Medulla oblongata (tissue), 1 donor: ENCODE data around the gene PTPRQ.

Experiments
- DNase-seq: peaks from one replicate; pipeline ENCODE4 v3.0.0-alpha.2; 2015; ENCODE audit errors: extremely low spot score

PTPRQ gene

DNA sequence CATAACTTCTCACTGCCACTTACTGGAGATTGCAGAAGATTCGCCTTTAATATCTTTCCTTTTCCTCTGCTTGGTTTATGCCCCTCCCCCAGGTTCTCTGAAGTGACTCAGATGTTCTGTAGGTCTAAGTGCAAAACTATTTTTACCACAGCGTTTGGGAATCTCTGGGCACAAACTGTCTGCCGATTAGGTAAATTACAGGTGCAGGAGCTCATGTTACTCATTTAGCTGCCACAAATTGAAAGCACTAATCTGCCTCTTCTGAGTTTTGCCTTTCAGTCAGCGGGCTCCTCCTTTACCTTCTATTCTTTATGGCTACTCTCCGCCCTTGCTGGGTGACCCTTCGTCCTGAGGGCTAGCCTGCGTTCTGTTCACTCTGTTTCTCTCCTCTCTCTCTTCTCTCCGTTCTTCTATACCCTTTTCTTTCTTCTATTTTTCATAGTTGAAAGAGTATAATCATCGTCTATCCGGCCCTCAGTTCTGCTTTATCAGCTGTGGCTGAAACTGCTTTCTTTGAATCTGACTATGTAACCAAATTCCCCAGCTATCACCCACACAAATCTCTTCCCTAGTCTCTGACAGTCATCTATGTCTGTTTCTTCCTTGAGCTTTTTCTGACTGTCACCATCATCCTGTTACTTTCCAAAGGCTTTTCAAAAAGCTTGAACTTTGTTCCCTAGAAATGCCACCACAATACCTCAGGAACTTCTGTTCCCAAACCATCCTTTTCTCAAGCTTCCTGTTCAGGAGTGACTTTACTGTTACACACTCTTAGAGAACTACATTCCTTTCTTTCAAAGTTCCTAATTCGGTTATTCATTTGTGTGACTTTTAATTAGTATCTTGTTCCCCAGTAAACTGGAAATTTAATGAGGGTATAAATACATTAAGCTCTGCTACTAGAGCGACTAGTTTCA is 259.1 kb downstream of the PTPRQ start:
- DNase-seq = no peak

- DNase-seq = no peak
These were observed 260.4 kb downstream of the PTPRQ start for GRCh38 chr12:80704420-80704819.

DNA sequence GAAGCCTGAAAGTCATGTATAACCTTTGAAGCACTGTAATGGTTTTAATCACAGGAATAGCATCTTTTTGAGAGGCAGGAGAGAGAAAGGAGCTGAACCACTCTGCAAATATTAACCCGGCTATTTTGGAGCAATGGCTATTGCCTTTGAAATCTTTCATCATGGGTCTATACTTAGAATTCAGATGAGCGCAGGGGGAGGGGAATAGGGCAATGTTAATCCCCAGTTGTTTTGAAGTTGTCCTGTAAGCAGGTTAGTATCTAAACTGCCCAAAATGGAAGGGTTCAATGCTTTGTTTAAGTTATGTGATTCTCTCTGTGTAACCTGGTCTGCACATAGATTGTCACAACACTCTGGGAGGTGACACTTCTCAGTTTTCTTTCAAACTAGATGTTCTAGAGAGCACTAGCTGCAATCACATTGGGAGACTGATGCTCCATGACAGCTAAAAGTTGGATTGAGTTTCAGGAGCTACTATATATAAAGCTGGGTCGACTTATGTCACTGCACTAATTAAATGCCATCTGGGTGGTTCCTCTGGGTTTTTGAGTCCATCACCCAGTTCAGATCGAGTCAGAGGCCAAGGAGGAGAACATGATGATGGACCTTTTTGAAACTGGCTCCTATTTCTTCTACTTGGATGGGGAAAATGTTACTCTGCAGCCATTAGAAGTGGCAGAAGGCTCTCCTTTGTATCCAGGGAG is 263.2 kb downstream of the PTPRQ start, which contains the start of gene MYF6:
Gene MYF6, plus strand, starts transcription at position 509 of the 704 bp plus-strand sequence. Its CDS starts 86 bp downstream, at position 595.
- no peak for DNase-seq

- no peak for DNase-seq
These were observed 263.8 kb downstream of the PTPRQ start for GRCh38 chr12:80707830-80708258.

GRCh38 chr12:80708259-80708974 is 264.4 kb downstream of the PTPRQ start:
- no peak for DNase-seq

DNA sequence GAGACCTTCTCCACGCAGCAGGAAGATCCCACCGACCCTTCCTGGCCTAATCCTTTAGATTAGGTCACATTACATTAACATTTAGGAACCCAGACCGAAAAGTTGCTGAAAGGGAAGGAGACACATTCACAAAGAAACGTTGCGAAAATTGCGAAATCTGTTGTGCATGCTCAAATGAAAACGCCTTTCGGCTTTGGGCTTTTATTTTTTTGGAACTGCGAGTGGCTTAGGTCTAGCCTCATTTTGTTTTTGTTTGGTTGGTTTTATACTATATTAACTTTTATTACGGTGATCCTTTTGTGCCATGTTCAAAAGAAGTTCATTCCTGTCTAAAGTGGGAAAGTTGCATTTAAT is 264.9 kb downstream of the PTPRQ start:
- DNase-seq = no peak

DNA sequence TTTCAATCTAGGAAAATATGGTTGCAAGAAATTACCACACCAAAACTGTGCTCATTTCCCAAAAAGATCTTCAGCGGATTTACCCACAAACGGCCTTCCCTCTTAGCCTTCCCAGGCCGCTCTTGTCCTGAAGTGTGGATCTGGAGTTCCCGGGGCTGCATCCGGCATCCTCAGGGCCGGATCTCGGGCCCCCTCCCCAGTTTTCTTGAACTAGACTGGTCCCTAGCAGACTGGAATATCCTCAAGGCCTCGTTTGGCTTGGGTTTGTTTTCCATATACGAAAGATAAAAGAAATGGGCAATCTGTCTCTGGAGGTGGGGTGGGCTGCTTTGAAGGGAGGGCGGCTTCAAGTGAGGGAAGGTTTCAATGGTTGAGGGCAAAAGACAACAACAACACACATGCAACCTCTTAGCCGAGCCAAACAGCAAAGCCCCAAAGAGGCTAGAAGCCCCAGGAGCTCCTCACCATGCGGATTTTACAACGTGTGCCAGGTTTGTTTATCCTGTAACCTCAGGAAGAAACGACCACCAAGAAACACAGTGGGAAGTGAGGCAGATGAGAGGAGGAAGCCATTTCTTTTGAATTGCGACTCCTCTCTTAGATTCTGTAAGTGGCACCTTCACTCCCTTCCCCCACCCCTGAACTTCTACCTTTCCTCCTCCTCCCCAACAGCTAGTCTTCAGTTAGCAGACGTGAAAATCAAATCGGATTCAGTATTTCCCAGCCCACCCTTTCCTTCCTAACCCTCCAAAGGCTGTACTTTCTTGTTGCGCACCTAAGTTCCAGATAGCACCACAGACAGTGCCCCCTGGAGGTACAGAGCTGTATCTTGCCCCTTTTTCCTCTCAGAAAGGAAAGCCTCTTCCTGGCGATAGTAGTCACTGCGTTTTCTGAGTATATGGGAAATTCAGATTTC is 266.0 kb downstream of the PTPRQ start:
- DNase-seq = no peak

- DNase-seq = no peak
These were observed 266.9 kb downstream of the PTPRQ start for GRCh38 chr12:80710727-80711449.

DNA sequence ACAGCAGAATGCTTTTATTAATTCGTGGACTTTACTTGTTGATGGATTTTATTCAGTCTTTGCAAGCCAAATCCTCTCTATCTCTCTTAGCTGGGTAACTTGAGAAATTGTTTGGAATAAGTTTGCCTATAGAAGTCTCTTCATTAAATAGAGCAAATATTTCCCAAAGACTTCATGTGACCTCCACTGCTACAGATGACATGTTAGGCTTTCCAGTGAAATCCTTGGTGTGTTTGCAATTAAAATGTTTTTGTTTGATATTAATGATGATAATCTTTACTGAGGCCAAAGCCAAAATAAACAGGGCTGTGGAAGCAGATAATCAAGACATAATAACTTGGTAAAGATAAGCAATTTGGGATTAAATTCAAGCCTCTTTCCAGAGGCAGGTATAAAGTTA is 267.8 kb downstream of the PTPRQ start:
- DNase-seq = no peak

DNA sequence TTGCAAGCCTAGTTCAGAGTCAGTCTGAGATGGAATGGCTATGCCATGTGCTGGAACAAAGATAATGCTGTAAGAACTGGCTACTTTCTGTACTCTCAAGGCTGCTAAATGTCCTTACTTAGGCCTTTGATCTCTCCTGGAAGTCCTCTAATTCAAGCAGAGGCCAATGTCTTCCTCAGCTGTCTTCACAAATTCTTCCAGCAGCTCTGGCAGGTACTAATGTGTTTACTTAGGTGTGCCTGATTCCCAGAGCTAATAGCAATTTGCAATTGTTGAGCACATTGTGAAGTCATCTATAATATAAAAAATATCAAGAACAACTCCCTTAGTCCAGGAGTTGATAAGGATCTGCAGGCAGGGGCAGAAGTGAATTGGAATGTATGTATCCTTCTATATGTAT is 268.8 kb downstream of the PTPRQ start:
- DNase-seq = no peak

- no peak for DNase-seq
These were observed 269.4 kb downstream of the PTPRQ start for GRCh38 chr12:80713419-80713818.

DNA sequence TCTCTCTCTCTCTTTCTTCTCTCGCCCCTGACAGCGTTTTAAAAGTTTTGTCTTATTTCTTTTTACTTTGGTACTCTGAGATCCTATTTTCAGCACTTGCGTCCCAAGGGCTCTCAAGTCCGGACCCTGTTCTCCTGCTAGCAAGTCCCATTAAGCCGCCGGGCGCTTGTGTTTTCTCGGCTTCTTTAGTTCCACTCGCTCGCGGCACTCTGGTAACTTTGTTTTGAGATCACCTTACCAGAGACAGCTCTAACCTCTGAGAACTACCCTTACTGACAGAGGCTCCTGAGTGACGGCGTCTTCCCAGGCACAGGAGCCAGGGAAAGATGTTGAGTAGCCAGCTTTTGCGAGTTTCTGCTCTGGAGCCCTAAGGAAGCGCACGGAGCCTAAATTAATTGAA is 270.0 kb downstream of the PTPRQ start:
- DNase-seq = no peak

DNA sequence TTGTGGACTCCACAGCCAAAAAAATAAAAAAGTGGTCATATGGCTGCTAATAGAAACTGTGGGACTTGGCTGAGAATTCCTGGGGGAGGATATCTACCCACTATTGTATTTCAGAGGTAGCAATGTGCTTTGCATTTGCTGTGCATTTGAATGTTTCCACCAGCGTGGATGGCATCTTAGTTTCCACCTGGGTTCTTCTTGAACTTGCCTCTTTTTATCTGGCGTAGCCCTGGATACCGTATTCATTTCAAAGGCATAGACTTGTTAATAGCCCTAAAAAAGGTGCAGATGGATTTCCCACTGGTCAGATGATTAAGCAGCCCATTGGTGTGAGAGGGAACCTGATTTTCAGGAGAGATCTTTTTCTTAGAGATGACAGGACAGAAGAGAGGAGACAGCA is 270.8 kb downstream of the PTPRQ start:
- no peak for DNase-seq

GRCh38 chr12:80715713-80716249 is 271.7 kb downstream of the PTPRQ start:
- no peak for DNase-seq

- DNase-seq = no peak
These were observed 272.8 kb downstream of the PTPRQ start, which contains the start of gene MYF5 for GRCh38 chr12:80716696-80717469. Gene MYF5, plus strand, starts transcription at chr12:80716912. Its CDS starts 152 bp downstream, at chr12:80717064.

DNA sequence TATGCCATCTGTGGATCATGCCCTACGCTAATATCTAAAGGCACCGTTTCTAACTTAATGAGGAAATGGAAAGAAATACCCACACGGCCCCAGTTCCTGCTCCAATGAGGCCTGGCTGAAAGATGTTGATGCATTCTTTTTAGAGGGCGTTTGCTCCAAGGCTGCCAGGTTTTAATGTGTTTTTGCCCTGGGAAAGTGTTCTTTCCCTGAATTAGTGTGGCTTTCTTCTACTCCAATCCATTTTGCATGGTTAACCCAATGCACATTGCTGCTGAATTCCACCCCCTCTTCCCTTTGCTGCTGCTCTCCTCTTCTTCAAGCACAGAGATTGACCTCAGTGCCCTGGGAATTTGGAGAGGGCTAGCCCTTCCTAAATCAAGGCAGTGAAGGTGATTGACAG is 273.8 kb downstream of the PTPRQ start:
- no peak for DNase-seq

- no peak for DNase-seq
These were observed 276.5 kb downstream of the PTPRQ start for GRCh38 chr12:80720516-80720915.

DNA sequence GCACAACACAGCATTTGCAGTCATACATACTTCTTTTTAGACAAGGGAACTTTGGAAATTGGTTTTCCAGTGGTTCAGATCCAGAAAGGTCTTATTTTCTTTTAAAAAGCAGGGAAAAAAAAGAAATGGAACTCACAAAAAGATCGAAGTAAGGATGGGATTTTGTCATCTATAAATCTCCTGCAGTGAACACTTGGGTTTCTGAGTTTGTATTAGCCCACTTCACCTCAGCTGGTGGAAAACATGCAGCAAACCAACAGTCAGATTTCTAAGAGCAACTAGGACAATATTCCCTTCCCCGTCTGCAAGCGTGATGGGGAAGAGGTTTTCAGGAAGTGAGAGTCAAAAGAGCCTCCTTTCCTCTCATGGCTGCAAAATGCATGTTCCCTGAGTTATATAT is 277.3 kb downstream of the PTPRQ start:
- DNase-seq = no peak
